ENCODE results near the gene TROAP.
"Not testable (repeated sequence)": the region's sequence is repeated elsewhere in the genome, so short reads cannot be mapped to it uniquely, and the experiment has no call there.

Gene TROAP

DNA sequence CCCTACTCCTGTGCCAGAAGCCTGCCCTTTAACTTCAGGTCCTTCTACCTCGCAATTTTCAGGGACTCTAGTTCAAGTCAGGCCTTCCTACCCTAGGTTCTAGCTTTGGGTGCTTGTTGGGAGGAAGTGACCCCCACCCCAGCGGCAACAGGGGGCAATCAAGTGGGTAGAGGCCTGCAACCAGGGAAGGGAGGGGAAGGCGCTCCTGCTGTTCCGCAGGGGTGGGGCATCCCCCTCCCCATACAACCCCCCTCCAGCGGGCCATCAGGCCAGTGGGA lies 28.3 kb upstream of the TROAP start:
- no peak for DNase-seq

DNA sequence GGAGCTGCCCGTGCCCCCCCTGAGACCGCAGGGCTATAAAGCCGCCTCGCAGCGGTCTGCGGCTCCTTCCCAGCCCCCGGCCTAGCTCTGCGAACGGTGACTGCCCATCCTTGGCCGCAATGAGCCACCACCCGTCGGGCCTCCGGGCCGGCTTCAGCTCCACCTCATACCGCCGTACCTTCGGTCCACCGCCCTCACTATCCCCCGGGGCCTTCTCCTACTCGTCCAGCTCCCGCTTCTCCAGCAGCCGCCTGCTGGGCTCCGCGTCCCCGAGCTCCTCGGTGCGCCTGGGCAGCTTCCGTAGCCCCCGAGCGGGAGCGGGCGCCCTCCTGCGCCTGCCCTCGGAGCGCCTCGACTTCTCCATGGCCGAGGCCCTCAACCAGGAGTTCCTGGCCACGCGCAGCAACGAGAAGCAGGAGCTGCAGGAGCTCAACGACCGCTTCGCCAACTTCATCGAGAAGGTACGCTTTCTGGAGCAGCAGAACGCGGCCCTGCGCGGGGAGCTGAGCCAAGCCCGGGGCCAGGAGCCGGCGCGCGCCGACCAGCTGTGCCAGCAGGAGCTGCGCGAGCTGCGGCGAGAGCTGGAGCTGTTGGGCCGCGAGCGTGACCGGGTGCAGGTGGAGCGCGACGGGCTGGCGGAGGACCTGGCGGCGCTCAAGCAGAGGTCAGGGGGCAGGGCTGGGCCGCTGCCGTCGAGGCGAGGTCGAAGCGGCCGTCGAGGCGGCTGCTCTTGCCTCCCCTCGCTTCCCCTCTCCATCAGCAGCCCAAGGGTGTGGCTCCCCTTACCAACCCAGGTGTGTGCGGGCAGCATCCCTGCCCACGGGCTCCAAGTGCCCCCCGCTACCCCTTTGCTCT lies 27.7 kb upstream of the TROAP start, which contains the start of gene PRPH:
PRPH (plus strand) TSS at position 66 of the 855 bp plus-strand sequence; CDS start at position 120, 54 bp downstream.
- DNase-seq: no peak

DNA sequence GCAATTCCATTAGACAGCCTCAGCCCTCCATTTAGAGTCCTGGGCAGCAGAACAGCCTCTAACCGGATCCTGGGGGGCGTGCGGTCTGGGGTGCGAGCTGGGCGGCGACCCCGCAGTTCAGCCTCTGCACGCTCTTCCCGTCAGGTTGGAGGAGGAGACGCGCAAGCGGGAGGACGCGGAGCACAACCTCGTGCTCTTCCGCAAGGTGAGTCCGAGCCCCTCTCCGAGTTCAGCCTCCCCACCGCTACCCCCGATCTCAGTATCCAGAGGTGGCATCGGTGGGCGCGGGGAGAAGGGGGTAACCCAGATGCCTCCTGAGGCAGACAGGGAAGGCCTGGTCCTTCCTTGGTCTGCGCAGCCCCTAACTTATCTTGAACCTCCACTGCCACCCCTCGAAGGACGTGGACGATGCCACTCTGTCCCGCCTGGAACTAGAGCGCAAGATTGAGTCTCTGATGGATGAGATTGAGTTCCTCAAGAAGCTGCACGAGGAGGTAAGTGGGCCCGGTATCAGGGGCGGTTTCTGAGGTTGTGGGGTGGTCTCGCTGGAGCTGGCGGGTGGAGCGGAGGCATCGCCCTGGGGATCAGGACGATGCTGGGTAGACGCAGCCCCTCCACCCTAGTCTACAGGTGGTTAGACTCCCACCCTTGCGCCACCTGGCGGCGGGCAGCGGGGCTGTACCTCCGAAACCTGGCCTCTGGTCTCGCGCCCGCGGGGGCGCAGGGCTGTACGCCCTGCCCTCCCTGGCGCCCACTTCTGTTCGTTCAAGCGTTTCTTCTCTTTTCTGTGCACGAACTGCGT lies 26.8 kb upstream of the TROAP start:
- peak; percentile 53 for DNase-seq

DNA sequence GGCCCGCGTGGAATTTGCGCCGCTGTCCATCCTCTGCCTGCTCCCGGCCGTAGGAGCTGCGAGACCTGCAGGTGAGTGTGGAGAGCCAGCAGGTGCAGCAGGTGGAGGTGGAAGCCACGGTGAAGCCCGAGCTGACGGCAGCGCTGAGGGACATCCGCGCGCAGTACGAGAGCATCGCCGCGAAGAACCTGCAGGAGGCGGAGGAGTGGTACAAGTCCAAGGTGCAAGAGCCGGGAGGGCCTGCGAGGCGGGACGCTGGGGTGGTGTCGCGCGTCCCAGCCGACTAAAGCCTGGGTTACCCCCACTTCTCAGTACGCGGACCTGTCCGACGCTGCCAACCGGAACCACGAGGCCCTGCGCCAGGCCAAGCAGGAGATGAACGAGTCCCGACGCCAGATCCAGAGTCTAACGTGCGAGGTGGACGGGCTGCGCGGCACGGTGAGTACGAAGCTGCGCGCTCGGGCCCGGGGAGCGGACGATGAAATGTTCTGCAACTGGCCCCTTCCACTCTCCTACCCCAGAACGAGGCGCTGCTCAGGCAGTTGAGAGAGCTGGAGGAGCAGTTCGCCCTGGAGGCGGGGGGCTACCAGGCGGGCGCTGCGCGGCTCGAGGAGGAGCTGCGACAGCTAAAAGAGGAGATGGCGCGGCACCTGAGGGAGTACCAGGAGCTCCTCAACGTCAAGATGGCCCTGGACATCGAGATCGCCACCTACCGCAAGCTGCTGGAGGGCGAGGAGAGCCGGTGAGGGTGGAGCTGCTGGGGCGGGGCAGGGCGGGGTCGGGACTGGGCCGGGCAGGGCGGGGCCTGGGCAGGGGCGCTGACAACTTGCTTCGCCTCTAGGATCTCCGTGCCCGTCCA lies 26.0 kb upstream of the TROAP start:
- DNase-seq: no peak

DNA sequence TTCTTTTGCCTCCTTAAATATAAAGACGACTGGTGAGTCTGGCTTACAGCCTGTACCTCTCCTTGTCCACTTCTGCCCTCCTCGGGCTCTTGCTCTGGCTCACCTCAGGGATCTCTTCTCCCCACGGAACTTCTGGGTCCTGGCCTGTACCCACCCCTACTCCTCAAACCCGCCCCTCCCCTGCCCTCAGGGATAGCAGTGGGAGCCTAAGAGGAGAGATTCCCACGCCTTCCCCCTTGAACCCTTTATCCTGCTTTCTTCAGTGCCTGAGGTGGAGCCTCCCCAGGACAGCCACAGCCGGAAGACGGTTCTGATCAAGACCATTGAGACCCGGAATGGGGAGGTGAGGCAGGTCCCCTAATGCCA lies 25.4 kb upstream of the TROAP start:
- DNase-seq: no peak

DNA sequence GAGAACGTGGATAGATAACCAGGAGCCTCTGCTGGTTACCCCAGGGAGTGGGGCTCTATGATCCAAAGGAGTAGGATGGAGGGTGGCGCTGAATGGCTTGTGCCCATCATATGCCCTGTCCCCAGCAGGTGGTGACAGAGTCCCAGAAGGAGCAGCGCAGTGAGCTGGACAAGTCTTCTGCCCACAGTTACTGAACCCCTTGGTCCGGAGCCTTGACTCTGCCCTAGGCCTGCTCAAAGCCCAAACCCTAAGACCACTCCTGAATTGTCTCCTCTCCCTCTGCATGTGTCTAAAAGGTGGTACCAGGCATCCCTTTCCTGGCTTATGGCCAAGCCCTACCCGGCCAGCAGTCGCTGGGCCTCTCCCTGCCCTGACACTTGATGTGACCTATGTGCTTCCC lies 24.9 kb upstream of the TROAP start:
- no peak for DNase-seq

DNA sequence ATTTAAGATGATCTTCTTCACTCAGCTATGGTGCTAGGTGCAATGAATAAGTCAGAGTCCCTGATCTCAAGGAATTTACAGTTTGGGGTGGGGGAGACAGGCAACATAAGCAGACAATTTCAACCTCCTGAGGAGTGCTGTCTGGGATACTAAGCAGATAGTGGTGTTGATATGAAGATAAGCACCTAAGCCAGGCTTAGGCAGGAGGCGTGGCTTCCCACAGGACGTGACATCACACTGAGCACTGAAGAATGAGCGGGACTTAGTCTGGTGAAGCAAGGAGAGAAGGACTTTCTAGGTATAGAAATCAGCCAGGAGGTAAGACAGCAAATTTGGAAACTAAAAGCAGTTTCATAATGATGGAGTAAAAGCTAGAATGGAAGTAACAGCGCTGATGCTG lies 21.3 kb upstream of the TROAP start:
- no peak for DNase-seq

DNA sequence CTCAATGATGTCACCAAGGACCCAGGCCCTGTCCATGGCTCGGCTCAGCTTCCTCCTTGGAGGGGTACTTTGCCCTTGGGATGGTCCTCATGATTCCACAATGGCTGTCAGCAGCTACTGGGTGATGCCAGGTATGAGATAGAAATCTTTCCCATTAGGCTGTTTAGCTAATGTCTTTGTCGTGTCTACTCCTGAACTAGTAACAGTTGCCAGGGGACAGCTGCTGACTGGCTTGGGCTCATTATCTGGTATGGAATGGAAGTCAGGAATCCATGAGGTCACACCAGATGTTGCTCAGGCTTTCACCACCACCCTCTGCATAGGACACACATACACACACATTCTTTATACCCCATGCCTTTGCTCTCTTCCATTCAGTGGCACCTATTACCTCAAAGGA lies 18.9 kb upstream of the TROAP start:
- no peak for DNase-seq

DNA sequence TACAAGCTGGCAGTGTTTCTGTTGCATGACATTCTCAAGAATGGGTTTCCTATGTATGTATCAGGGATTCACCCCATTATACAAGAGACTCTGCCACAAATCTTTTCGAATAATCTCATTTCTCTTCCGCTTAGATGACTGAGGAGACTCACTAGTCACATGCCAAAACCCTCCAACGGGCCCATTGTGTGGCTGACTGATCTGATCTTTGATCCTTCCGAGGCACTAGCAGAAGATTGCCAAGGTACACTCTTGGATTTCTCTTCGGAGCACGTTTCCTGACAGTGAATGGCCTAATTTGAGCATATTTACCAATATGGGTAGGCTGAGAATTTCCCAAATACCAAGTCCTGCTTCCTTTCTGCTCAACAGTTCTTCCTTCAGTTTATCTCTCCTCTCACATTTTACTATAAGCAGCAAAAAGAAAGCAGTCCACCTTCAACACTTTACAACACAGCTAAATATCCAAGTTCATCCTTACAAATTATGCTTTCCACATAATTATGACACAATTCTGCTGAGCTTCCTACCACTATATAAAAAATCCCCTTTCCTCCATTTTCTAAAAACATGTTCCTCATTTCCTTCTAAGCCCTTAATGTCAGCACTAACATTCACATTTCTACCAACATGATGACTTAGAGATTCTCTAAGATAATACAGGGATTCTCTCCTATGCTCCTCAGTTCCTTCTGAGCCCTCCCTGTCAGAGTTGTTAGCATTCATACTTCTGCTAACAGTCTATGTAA lies 17.1 kb upstream of the TROAP start:
- no peak for DNase-seq

DNA sequence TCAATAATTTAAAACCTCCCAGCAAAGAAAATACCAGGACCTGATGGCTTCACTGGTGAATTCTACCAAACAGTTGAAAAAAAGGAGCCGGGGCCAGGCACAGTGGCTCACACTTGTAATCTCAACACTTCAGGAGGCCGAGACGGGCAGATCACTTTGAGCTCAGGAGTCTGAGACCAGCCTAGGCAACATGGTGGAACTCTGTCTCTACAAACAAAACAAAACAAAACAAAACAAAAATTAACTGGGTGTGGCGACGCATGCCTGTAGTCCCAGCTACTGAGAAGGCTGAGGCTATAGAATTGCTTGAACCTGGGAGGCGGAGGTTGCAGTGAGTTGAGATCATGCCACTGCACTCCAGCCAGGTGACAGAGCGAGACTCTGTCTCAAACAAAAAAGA lies 13.7 kb upstream of the TROAP start:
- no peak for DNase-seq

DNA sequence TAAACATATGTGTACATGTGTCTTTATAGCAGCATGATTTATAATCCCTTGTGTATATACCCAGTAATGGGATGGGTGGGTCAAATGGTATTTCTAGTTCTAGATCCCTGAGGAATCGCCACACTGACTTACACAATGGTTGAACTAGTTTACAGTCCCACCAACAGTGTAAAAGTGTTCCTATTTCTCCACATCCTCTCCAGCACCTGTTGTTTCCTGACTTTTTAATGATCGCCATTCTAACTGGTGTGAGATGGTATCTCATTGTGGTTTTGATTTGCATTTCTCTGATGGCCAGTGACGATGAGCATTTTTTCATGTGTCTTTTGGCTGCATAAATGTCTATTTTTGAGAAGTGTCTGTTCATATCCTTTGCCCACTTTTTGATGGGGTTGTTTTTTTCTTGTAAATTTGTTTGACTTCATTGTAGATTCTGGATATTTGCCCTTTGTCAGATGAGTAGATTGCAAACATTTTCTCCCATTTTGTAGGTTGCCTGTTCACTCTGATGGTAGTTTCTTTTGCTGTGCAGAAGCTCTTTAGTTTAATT lies 12.5 kb upstream of the TROAP start:
- DNase-seq: not testable (repeated sequence)

DNA sequence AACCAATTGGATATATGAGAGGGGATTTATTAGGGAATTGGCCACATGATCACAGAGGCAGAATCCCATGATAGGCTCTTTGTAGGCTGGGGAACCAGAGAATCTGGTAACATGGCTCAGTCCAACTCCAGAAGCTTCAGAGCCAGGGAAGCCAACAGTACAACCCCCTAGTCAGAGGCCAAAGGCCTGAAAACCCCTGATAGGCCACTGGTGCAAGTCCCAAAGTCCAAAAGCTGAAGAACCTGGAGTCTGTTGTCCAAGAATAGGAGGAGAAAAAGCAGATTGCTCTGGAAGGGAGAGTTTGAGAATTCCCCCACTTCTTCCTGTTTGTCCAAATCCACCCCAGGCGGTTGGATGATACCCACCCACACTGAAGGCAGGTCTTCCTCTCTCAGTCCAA lies 8.2 kb upstream of the TROAP start:
- DNase-seq: no peak

DNA sequence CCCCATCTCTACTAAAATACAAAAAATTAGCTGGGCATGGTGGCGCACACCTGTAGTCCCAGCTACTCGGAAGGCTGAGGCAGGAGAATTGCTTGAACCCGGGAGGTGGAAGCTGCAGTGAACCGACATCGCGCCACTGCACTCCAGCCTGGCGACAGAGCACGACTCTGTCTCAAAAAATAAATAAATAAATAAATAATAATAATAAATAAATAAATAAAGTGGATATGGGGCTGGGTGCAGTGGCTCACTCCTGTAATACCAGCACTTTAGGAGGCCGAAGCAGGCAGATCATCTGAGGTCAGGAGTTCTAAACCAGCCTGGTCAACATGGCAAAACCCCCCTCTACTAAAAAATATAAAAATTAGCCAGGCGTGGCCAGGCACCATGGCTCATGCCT lies 5.9 kb upstream of the TROAP start:
- not testable (repeated sequence) for DNase-seq

DNA sequence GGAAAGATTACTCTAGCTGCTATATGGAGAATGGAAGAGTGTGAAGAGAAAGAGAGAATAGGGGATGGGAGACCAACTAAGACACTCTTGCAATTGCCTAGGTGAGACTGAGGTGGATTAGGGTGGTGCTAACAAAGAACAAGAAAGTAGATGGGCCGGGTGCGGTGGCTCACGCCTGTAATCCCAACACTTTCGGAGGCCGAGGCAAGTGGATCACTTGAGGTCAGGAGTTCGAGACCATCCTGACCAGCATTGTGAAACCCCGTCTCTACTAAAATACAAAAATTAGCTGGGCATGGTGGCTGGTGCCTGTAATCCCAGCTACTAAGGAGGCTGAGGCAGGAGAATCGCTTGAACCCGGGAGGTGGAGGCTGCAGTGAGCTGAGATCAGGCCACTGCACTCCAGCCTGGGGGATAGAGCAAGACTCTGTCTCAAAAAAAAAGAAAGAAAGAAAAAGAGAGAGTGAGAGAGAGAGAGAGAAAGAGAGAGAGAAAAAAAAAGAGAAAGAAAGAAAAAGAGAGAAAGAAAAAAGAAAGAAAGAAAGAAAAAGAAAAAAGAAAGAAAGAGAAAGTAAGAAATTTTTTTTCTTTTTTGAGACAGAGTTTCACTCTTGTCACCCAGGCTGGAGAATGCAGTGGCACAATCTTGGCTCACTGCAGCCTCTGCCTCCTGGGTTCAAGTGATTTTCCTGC lies 2.5 kb upstream of the TROAP start:
- not testable (repeated sequence) for DNase-seq

DNA sequence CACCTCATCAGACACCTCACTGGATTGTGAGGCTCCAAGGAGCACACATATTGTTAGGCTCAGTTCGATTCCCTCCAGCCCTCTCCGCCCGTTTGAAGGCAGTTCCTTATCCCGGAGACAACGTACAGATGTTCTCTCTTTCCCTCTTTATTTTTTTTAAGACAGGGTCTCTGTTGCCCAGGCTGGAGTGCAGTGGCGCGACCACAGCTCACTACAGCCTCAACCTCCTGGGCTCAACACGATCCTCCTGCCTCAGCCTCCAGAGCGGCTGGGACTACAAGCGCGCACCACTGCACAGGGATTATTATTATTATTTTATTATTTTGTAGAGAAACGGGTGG lies 718 bp upstream of the TROAP start:
- no peak for DNase-seq

DNA sequence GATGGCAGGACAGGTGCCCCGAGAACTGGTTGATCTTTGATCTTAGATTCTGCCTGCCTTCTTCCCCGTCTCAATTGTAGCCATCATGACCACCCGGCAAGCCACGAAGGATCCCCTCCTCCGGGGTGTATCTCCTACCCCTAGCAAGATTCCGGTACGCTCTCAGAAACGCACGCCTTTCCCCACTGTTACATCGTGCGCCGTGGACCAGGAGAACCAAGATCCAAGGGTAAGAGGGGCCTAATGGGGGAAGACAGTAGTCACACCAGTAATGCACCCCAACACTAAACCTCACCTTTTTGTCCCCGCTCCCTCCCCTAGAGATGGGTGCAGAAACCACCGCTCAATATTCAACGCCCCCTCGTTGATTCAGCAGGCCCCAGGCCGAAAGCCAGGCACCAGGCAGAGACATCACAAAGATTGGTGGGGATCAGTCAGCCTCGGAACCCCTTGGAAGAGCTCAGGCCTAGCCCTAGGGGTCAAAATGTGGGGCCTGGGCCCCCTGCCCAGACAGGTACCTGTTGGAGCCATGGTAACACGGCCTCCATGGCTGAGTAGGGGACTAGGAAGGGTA lies 556 bp downstream of the TROAP start:
- no peak for DNase-seq

DNA sequence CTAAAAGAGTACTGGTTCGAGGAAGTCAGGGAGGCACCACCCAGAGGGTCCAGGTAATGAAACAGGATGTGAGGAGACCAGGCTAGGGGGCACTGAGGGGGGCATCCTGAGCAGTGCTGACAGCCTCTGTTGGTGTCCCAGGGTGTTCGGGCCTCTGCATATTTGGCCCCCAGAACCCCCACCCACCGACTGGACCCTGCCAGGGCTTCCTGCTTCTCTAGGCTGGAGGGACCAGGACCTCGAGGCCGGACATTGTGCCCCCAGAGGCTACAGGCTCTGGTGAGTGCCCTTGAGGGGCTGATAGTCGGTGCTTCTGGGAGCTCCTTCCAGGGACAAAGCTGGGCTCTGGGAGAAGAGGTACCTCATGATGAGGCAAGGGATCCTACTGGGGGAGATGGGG lies 2.6 kb downstream of the TROAP start:
- DNase-seq: no peak

DNA sequence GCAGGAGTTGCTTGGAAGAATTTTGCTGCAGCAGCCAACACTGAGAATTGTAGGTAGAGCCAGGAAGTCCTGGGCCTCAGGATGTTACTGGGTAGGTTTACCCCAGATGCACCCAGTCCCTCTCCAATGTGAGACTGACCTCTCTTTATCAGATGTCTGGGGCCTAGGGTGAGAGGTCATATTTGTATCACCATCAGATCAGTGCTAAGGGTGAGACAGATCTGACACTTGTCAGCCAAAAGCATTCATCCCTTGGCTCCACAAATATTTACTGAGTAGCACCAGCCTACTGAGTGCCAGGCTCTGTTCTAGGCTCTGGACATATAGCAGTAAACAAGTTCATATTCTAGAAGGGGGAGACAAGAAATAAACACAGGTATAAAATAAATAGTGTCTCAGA lies 4.3 kb downstream of the TROAP start:
- DNase-seq: no peak

DNA sequence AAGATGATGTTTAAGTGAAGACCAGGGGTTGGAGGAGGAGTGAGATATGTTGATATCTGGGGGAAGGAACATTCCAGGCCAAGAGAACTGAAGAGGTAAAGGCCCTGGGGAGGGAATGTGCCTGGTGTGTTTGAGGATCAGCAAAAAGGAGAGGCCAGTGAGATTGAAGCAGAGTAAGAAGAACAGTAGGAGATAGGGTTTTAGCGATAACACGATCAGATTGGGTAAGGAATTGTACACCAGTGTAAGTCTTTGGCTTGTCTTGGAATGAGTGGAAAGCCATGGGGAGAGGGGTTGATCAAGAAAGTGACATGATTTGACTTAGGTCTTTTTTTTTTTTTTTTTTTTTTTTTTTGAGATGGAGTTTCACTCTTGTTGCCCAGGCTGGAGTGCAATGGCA lies 4.8 kb downstream of the TROAP start:
- DNase-seq: no peak

DNA sequence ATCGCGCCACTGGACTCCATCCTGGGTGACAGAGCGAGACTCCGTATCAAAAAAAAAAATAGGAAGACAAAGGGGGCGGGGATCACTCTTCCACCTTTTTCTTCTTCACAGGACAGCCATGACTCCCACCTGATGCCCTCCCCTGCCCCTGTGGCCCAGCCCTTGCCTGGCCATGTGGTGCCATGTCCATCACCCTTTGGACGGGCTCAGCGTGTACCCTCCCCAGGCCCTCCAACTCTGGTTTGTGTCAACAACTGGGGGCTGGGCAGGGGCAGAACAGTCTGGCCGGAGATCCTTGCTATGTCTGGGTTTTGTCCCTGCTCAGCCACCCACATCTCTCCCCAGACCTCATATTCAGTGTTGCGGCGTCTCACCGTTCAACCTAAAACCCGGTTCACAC lies 5.8 kb downstream of the TROAP start:
- no peak for DNase-seq

DNA sequence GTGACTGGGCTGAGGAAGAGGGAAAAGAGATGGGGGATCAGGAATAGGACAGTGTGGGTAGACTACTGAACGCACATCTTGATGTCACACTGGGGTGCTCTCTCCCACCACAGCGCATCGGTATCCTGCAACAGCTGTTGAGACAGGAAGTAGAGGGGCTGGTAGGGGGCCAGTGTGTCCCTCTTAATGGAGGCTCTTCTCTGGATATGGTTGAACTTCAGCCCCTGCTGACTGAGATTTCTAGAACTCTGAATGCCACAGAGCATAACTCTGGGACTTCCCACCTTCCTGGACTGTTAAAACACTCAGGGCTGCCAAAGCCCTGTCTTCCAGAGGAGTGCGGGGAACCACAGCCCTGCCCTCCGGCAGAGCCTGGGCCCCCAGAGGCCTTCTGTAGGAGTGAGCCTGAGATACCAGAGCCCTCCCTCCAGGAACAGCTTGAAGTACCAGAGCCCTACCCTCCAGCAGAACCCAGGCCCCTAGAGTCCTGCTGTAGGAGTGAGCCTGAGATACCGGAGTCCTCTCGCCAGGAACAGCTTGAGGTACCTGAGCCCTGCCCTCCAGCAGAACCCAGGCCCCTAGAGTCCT lies 7.1 kb downstream of the TROAP start:
- no peak for DNase-seq

All from central memory CD4-positive, alpha-beta T cell (primary cell).